Islet precursor cell (in vitro differentiated cells): ENCODE data around the gene OR2L8.

ENCODE experiments used
- DNase-seq: peaks from one replicate; pipeline ENCODE4 v3.0.0-alpha.2; 2018

OR2L8 gene, protein sequence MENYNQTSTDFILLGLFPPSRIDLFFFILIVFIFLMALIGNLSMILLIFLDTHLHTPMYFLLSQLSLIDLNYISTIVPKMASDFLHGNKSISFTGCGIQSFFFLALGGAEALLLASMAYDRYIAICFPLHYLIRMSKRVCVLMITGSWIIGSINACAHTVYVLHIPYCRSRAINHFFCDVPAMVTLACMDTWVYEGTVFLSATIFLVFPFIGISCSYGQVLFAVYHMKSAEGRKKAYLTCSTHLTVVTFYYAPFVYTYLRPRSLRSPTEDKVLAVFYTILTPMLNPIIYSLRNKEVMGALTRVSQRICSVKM

DNA sequence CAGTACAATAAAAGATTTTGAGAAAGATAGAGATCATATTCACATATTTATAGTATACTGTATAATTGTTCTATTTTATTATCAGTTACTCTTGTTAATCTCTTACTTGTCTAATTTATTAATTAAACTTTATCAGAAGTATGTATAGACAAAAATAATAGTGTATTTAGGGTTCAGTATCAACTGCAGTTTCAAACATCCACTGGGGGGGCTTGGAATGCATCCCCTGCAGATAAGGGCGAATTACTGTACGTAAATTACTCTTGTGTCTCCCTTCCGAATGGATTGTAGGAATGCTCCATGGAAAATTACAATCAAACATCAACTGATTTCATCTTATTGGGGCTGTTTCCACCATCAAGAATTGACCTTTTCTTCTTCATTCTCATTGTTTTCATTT, at the start of gene OR2L8:
OR2L8 (plus strand) TSS at position 301 of the 400 bp plus-strand sequence; CDS start at position 301, 0 bp downstream.
- no peak for DNase-seq

DNA sequence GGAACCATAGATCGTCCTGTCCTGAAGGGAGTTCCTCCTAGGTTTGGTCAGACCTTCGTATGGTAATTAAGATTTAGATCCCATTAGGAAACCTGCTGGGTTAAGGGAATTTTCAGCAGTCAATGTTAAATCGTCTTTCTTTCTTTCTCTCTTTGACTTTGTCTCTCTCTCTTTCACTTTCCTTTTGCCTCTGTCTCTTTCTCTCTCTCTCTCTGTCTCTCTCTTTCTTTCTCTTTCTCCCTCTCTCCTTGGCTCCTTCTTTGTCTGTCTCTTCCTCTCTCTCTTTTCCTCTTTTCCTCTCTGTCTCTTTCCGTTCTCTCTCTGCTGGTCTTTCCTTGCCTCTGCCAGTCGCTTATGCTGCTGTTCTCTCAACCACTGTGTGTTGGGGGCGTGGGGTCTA, 44.5 kb upstream of the OR2L8 start:
- DNase-seq = no peak

DNA sequence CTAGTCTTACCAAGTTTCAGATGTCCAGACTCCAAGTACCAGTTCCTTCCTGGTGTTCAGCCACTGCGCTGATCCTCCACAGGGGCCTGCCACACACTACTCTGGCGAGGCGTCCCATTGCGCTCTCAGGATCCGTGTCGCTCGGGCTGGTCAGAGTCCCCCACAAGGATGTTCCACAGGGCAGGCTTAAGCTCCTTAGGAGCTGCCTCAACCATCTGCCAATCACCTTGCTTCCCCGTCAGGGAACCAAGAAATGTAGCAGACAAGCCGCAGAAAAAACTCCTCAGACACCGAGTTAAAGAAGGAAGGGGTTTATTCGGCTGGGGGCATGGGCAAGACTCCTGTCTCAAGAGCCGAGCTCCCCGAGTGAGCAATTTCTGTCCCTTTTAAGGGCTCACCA, 43.5 kb upstream of the OR2L8 start:
- DNase-seq = no peak

DNA sequence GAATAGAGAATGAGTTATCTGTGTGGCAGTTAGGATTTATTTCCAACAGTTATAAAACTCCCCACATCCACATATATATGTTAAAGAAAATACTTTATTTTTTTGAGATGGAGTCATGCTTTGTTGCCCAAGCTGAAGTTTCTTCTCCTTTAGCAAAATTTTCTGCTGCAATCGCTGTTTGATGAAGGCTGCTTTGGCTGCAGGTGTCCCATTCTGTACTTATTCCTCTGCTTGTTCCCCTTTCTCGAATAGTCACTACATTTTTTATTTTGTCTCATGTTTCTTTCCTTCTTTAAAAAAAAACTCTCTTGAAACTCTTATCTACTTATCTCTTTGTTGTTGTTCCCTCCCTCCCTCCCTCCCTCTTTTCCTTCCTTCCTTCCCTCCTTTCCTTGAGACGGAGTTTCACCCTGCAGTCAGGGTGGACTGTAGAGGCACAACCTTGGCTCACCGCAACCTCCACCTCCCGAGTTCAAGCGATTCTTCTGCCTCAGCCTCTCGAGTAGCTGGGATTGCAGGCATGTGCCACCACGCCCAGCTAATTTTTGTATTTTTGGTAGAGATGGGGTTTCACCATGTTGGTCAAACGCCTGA, 42.7 kb upstream of the OR2L8 start:
- DNase-seq = no peak

DNA sequence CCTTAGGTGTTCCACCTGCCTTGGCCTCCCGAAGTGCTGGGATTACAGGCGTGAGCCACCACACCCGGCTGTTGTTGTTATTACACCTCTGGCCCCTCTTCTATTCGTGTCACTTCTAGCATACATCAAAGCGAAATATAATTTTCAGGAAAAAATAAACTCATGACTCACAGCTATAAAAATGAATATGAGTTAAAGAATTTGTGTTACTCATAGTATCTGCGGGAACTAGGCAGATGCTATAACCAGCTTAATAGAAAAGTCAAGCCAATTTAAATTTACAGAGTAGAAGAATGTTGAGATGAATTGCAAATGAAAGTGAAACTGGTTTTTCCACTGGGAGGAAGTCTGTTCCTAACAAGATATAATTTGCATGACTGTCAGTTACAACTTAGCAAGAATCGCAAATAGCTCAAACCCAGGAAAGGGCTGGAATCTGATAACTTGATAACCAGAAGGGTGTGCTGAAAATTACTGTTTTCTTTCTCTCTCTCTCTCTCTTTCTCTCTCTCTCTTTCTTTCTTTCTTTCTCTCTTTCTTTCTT, 42.1 kb upstream of the OR2L8 start:
- no peak for DNase-seq

DNA sequence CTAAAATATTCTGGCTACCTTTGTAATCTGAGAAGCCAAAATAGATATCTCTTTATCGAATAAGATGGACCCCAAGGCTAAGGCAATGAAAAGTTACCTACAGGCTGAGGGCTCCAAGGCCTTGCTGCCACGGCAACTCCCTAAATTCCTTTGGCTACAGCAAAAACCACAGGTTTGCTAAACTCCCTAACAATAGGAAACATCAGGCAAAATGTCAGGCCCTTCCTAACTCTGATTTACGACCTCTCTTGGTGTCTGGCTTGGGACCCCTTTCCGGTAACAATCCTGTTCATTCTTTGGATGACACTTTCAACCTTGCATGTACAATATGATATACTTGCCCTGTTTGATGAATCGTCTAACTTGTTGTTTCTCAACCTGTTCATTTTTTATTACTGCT, 39.9 kb upstream of the OR2L8 start:
- no peak for DNase-seq

DNA sequence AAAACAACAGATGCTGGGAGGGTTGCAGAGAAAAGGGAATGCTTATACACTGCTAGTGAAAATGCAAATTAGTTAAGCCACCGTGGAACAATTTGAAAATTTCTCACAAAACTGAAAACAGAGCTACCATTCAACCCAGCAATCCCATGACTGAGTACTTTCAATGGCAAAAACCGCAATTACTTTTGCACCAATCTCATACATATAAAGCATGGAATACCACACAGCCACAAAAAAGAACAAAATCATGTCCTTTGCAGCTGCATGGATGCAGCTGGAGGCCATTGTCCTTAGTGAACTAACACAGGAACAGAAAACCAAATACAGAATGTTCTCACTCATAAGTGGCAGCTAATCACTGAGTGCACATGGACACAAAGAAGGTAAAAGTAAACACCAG, 34.9 kb upstream of the OR2L8 start:
- DNase-seq = no peak

DNA sequence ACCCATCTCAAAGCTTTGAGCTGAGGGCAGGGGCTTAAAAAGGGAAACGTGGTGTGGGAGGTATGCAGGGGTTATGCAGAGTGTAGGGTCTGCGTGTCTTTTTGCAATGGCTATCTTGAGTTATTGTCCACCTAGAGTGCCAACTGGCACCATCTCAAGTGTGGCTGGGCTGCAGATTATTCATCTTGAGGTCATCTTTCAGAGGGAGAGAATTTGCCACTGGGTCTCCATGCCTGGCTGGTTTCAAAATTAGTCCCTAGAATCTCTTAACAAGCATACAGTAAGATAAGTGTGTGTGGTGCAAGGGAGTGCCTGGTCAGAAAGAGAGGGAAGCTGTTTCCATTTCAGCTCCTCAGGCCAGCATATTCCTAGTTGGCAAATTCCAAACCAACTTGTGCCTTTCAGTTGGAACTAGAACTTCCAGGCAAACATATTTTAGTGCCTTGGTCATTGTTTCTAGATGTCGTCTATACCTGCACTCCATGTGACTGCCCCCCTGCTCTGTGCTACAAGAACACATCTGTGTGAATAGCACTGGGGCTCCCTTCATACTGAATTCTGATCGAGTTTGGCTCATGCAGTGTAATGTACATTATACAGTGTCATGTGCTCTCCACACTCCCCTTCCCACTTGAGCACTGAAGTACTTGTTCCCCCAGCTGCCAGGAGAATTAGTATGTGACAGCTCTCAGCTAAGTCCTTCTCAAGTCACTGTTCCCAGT, 33.6 kb upstream of the OR2L8 start:
- no peak for DNase-seq

DNA sequence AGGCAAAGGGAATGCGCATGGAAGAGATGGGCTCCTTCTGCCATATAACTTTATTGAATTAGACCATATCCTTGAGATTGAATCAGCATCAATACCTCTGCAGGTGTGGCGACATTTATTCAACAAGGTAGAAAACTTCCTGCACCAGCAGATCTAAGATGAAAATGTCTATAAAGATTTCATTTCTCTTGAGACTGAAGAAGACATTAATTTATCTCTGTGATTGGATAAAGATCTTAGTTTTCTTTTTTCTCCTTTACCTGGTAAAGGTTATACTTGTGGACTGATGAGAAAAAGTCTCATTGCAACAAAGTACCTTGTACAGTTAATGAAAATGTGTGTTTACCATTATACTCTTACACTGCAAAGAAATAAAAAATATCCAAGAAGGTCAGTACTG, 28.7 kb upstream of the OR2L8 start, which contains the start of gene OR2T8:
OR2T8 (plus strand) TSS at position 301 of the 400 bp plus-strand sequence. CDS start 766 bp downstream, outside the sequence.
- no peak for DNase-seq

DNA sequence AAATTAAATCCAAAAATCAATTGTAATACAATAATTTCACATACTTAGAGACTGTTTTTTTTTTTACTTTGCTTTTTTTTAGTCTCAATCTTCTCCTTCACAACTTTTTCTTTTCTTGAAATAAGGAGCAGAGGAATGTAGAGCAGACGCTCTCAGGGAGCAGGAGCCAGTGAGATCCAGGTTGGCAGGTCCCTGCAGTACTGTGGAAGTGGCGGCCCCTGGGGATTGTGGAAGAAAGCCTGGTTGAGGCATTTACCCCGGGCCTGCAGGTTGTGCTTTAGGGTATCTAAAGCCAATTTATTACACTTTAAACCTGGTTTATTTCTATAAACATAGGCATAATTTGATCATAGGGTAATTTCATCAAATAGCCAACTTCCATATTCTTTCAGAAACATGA, 24.7 kb upstream of the OR2L8 start:
- no peak for DNase-seq

DNA sequence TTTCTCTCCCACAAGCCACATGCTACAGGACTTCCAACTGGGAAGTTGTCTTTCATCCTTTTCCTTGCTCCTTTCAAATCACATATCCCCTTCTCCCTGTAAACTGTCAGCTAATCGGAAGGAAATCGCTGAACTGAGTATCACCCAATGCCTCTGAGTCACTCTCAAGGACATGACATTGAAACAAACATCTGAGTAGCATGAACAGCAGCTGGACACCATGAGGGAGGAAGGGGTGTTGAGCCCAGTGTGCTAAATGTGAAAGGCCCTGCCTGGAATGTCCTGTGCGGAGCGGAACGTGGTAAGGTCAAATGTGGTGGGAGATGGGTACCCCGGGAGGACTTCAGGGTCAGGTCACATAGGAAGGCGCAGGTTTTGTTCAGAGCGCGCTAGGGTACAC, 23.8 kb upstream of the OR2L8 start, which contains the start of gene OR2AJ1:
OR2AJ1 (plus strand) TSS at position 22 of the 400 bp plus-strand sequence. CDS start 8,880 bp downstream, outside the sequence.
- no peak for DNase-seq

DNA sequence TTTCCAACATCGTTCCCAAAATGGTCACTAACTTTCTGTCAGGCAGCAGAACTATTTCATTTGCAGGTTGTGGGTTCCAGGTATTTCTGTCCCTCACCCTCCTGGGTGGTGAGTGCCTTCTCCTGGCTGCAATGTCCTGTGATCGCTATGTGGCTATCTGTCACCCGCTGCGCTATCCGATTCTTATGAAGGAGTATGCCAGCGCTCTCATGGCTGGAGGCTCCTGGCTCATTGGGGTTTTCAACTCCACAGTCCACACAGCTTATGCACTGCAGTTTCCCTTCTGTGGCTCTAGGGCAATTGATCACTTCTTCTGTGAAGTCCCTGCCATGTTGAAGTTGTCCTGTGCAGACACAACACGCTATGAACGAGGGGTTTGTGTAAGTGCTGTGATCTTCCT, 14.7 kb upstream of the OR2L8 start:
- DNase-seq = no peak

DNA sequence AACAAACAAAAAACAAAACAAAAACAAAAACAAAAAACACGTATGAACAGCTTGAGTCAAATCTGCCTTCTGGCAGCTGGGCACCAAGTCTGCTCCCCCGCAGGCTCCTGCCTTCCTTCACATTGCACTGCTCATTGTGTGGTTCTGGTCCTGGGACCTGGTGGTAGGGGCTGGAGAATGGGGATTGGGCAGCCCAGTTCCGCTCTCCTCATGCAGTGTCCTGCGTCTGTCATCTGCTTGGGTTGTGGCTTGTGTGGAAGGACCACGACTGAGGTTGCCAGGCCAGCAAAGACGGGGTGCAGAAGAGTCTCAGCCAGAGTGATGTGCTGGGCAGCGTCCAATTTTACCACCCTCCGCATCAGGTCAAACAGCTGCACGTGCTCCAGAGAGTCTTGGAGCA, 12.9 kb upstream of the OR2L8 start:
- DNase-seq = no peak

DNA sequence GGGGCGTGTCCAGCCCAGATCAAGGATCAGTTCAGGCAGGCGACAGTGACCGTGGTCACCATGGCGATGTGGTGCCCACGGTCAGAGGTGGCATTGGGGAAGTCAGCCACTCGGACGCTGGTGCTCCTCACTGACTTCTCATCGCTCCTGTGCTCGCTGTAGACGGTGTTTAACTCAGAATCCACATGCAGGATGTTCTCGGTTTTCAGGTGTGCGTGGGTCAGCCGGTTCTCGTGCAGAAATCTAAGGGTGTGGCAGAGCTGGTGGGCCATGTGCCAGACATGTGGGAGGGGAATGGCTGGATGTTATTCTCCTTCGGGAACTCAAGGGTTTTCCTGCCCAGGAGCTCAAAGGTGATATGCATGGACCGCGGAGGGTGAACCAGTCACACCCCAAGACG, 12.2 kb upstream of the OR2L8 start:
- no peak for DNase-seq

DNA sequence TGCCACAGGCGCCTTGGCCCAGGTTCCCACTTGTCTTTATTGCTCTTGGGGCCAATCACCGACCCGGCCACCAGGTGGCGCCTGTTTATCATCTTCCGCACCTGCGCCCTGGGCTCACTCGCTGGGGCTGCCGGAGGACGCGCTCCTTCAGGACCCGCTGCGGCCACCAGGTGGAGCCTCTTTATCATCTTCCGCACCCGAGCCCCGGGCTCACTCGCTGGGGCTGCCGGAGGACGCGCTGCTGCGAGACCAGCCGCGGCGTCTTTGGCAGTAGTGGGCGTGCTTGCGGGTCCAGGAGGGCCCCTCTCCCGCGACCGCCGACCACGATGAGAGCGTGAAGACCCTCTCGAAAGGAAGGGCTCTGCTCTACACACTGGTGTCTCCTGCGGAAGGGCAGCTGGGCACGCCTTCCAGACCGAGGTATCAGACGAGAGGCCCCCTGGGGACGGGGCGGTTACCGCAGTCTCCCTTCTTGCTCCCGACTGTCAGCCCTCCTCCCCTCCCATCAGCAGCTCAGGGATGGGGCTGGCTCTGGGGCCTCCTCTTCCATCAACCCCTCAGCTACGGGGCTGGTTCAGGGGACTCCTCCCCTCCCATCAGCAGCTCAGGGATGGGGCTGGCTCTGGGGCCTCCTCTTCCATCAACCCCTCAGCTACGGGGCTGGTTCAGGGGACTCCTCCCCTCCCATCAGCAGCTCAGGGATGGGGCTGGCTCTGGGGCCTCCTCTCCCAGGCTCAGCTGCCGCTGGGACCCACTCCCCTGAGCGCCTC, 11.5 kb upstream of the OR2L8 start:
- DNase-seq = peak; percentile 71

DNA sequence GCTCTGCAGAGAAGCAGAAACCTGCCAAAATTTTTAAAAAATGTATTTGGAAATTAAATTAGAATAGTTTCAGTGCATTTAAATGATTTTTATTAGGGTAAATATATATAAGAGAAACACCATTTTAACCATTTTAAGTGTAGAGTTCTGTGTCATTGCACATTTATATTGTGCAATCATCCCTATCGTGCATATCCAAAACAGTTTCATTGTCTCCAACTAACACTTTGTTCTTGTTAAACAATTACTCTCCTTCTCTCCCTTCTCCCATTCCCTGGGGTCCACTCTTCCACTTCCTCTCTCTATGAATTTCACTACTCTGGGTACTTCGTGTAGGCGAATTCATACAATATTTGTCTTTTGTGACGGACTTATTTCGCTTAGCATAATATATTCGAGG, 6.0 kb upstream of the OR2L8 start:
- no peak for DNase-seq

DNA sequence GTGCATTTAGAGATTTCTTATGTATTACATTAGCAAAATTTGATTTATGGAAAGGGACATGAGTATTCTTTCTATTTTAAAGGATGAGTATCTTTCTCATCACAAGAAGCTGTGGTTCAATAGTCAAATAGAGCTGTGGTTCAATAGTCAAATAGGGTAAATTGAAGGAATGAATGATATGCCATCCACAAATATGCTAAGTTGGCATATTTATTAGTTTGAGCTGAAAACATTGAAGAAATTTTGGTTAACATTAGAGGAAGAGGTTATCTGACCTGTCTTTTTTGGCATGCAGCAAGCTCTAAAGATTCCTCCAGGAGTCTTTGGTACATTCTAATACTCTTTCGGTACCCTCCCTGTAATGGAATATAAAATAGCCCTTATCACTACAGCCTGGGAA, 4.8 kb downstream of the OR2L8 start:
- no peak for DNase-seq

DNA sequence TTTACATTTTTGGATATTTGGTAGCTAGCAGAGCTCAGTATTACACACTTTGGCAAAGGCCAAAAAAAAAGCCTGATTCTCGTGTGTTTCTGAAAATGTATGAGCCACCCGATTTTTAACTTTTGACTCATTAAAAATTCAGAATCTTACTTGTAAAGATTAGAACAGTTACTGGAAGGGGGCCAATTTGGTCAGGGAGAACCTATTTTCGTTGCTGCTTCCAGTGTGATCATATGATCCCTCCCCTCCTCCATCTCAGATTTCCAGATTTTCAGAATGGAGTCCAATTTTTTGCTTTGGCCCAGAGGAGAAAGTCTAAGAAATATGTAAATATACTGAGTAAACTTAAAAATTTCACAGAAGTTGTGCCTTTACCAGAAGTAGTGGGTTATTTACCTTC, 13.1 kb downstream of the OR2L8 start:
- DNase-seq = no peak

DNA sequence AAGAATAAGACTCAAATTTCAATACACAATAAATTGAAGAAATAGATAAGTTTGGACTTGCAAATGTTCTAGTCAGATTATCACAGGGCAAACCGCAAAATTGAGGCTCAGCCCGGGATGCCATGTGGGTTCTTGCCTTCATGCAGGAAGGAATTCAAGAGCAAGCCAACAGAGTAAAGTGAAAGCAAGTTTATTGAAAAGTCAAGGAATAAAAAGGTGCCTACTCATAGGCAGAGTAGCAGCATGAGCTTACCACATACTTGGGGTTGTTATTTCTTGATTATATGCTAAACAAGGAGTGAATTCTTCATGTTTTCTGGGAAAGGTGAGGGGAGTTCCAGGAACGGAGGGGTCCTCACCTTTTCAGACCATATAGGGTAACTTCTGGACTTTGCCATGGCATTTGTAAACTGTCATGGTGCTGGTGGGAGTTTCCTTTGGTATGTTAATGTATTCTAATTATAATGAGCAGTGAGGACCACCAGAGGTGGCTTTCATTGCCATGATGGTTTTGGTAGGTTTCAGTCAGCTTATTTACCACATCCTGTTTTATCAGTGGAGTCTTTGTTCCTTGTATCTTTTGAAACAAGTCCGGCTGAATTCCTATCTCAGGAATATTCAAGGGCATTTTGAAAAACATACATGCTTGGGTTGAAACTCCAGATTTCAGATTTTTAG, 14.4 kb downstream of the OR2L8 start:
- no peak for DNase-seq

DNA sequence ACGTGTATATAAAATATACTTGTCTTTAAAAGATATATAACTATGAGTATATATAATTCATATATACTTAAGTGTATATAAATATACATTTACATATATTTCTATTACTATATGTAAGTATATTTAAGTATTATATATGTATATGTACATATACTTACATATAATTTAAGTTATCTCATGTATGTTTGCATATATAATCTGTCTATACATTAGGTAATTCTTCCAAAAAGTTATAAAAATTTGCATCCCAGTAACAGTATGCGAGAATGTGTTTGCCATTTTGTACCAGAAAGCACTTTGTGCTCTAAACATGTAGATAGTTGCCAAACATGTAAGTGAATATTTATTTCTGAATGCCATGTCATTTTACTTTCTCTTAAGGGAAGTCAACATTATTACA, 16.3 kb downstream of the OR2L8 start, which contains the start of gene OR2AK2:
OR2AK2 (plus strand) TSS at position 301 of the 400 bp plus-strand sequence. CDS start 144 bp downstream, outside the sequence.
- no peak for DNase-seq

DNA sequence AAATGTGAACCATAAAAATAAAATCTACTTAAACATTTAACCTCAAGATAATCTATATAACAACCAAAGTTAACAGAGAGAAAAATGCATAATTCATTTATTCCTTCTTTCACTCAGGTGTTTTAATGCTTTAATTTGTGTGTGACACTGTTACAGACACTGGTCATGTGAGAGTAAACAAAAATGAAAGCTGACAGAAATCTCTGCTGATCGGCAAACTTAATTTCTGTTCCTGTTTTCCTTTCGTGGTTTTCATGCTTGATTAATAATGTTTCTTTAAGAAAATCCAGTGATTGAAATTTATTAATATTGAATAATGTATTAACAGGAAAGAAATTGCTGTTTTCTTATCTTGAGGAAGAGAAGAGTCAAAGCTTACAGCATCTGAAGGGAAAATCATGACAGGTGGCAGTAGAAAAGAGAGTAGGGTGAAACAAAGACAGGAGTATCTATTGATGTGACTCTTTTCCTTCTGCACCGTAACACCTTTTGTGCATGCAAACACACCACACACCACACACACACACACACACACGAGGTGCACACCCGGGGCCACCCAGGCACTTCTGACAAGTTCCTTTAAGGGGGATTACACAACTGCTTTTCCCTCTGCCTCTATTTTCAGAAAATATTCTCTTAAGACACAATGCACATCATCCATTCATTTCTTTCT, 18.0 kb downstream of the OR2L8 start:
- DNase-seq = no peak

DNA sequence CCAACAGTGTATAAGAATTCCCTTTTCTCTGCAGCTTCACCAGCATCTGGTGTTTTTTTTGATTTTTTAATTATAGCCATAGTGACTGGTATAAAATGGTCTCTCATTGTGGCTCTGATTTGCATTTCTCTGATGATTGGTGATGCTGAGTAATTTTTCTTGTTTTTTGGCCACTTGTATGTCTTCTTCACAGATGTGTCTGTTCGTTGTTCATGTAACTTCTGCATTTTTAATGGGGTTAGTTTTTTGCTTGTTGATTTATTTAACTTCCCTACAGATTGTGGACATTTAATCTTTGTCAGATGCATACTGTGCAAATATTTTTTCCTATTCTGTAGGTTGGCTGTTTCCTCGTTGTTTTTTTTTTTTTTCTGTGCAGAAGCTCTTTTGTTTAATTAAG, 44.3 kb downstream of the OR2L8 start:
- DNase-seq = no peak
